Measurements from ENCODE around the gene IFNA10. TPM values are rescaled to one million over a fixed set of nuclear protein-coding genes. Genes with fewer than 3 reads are reported as not detected.

Gene IFNA10
- total and polyA plus RNA-seq, 2 of the 4 experiments (the other 2 are of a cell fraction), result not detected

DNA sequence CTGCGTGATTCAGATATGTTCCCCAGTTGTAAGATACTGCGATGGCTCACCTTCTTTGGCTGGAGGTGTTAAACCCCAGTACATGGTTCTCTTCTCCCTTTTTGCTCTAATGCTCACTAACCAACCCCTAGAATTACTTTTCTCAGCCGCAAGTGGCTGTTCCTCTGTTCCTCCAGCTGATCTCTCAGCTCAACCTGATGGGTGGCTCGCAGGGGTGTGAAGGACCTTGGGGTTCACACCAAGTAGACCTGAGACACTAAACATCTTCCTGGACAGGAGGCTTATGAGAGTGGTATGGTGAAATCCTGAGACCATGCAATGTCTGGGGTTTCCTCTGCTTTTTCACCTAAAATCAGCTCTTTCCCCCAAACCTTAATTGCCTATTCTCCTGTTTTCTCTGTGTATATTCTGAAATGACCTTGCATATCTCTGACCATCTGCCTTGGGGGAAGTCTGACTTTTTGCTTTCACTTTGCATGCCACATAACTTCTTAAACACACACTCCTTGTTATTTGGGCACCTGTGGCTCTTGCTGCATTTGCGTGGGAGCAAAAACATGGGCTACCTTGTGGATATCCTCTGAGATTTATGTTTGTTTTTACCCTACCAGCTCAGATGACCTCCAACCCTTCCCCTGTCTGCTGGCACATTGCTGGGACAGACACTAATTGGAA, 48.7 kb upstream of the IFNA10 start:
- Histone ChIP-seq H3K18ac (ENCODE audit: low read depth, low read length) (no peak overlapping the region), H3K4me3 (ENCODE audit: insufficient read depth, low read depth, low read length) (no peak overlapping the region), H2BK5ac (ENCODE audit: low read depth, low read length, poor library complexity, severe bottlenecking) (no peak overlapping the region), H3K4ac (ENCODE audit: low read depth, low read length) (no peak overlapping the region), H4K8ac (ENCODE audit: low read depth in 2 of 2, low read length in 2 of 2) (no peak overlapping the region), H4K91ac (ENCODE audit: insufficient read depth, low read depth, low read length) (no peak overlapping the region), H3K36me3 (ENCODE audit: control insufficient read depth, insufficient read depth, low read length) (no peaks in the 10 kb centered on the region), H2BK15ac (ENCODE audit: low read depth, low read length) (no peak overlapping the region), H3K56ac (ENCODE audit: extremely low read depth, insufficient read depth, low read length) (no peak overlapping the region), H3K4me1 (ENCODE audit: control insufficient read depth, insufficient read depth, low read length) (0 out of 2 replicates have a peak, but pooled peaks cover 1% of the 10 kb centered on the region), H2AK9ac (replicated peaks; ENCODE audit: low read depth, low read length, poor library complexity) (no peak overlapping the region), H3K9ac (ENCODE audit: low read depth, low read length) (no peak overlapping the region), H3K9me1 (ENCODE audit: insufficient read depth, low read length) (no peaks in the 10 kb centered on the region), H3K9me3 (ENCODE audit: control insufficient read depth, insufficient read depth, low read length) (no peaks in the 10 kb centered on the region), H2BK20ac (ENCODE audit: low read depth, low read length) (no peak overlapping the region), H2AK5ac (ENCODE audit: low read depth, low read length) (no peak overlapping the region), H3K27ac (ENCODE audit: insufficient read depth, low read length) (no peak overlapping the region), H3K4me2 (ENCODE audit: low read depth, low read length) (no peak overlapping the region), H3K79me1 (ENCODE audit: low read depth in 1 of 2, low read length in 2 of 2) (no peaks in the 10 kb centered on the region), H3K14ac (replicated peaks; ENCODE audit: low read depth, low read length) (no peak overlapping the region), H2AFZ (replicated peaks; ENCODE audit: low read length, poor library complexity) (no peak overlapping the region), H2BK120ac (ENCODE audit: low read depth, low read length) (no peak overlapping the region), H3K23ac (ENCODE audit: low read depth, low read length) (no peak overlapping the region), H4K5ac (ENCODE audit: low read depth, low read length) (no peak overlapping the region), H4K20me1 (ENCODE audit: insufficient read depth, low read length) (no peaks in the 10 kb centered on the region), H3K27me3 (ENCODE audit: control insufficient read depth, insufficient read depth, low read length) (peaks cover 17% of the 10 kb centered on the region)
- no TSS peak for BruUV-seq (replicated peaks)
- TF ChIP-seq SMC3 (IDR thresholded peaks at IDR 0.05; ENCODE audit: low read depth, low read length), result no peak
- TF ChIP-seq CHD1 (IDR thresholded peaks at IDR 0.05; ENCODE audit: low read depth, low read length), result no peak
- TF ChIP-seq MAFK (IDR thresholded peaks at IDR 0.05; ENCODE audit: low read depth, low read length), result no peak
- TF ChIP-seq FOS (IDR thresholded peaks at IDR 0.05; ENCODE audit: low read depth, low read length), result no peak
- TF ChIP-seq NFE2L2 (IDR thresholded peaks at IDR 0.05; ENCODE audit: low read depth, low read length), result no peak
- TF ChIP-seq, protein P1, sequence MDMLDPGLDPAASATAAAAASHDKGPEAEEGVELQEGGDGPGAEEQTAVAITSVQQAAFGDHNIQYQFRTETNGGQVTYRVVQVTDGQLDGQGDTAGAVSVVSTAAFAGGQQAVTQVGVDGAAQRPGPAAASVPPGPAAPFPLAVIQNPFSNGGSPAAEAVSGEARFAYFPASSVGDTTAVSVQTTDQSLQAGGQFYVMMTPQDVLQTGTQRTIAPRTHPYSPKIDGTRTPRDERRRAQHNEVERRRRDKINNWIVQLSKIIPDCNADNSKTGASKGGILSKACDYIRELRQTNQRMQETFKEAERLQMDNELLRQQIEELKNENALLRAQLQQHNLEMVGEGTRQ (IDR thresholded peaks at IDR 0.05; ENCODE audit: low read depth, low read length), result no peak
- no peak for TF ChIP-seq CEBPB (IDR thresholded peaks at IDR 0.05; ENCODE audit: low read depth, low read length)
- TF ChIP-seq, protein P2, sequence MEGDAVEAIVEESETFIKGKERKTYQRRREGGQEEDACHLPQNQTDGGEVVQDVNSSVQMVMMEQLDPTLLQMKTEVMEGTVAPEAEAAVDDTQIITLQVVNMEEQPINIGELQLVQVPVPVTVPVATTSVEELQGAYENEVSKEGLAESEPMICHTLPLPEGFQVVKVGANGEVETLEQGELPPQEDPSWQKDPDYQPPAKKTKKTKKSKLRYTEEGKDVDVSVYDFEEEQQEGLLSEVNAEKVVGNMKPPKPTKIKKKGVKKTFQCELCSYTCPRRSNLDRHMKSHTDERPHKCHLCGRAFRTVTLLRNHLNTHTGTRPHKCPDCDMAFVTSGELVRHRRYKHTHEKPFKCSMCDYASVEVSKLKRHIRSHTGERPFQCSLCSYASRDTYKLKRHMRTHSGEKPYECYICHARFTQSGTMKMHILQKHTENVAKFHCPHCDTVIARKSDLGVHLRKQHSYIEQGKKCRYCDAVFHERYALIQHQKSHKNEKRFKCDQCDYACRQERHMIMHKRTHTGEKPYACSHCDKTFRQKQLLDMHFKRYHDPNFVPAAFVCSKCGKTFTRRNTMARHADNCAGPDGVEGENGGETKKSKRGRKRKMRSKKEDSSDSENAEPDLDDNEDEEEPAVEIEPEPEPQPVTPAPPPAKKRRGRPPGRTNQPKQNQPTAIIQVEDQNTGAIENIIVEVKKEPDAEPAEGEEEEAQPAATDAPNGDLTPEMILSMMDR (conservative IDR thresholded peaks at IDR 0.05; ENCODE audit: low read depth, low read length), result no peak
- TF ChIP-seq, protein P3, sequence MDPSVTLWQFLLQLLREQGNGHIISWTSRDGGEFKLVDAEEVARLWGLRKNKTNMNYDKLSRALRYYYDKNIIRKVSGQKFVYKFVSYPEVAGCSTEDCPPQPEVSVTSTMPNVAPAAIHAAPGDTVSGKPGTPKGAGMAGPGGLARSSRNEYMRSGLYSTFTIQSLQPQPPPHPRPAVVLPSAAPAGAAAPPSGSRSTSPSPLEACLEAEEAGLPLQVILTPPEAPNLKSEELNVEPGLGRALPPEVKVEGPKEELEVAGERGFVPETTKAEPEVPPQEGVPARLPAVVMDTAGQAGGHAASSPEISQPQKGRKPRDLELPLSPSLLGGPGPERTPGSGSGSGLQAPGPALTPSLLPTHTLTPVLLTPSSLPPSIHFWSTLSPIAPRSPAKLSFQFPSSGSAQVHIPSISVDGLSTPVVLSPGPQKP (IDR thresholded peaks at IDR 0.05; ENCODE audit: borderline replicate concordance, low read depth, low read length), result no peak
- no peak for TF ChIP-seq MXI1 (IDR thresholded peaks at IDR 0.05; ENCODE audit: borderline replicate concordance, low read depth, low read length)
- no peak for TF ChIP-seq RCOR1 (IDR thresholded peaks at IDR 0.05; ENCODE audit: insufficient replicate concordance, low read length)
- no peak for TF ChIP-seq RAD21 (IDR thresholded peaks at IDR 0.05; ENCODE audit: low read length)
- TF ChIP-seq BHLHE40 (IDR thresholded peaks at IDR 0.05; ENCODE audit: low read depth, low read length), result no peak
- no peak for TF ChIP-seq POLR2A (IDR thresholded peaks at IDR 0.05; ENCODE audit: low read depth, low read length)
- no peak for TF ChIP-seq MAZ (IDR thresholded peaks at IDR 0.05; ENCODE audit: borderline replicate concordance, low read depth, low read length)
- no peak for TF ChIP-seq RFX5 (IDR thresholded peaks at IDR 0.05; ENCODE audit: low read depth, low read length)
- POLR2A ChIA-PET (ENCODE audit: unreplicated experiment), result no interaction called here
- intact Hi-C loops (cut with micrococcal nuclease) (no loop called here), in situ Hi-C loops (cut with MboI; ENCODE audit: low sequenced_read_pairs) (no loop called here), dilution Hi-C loops (cut with HindIII; ENCODE audit: low sequenced_read_pairs, unreplicated experiment) (no loop called here)
- ATAC-seq (ENCODE audit: low read depth), result no peak
- CTCF ChIA-PET, result no interaction called here
- 80% methylated on average over 1 of the region's 5 CpGs; no CpG with 5 or more reads in 1 of the 2 experiments for WGBS, 2 experiments (ENCODE audit: extremely low coverage in 2 of 2, insufficient read length in 1 of 2)
- DNase-seq, result no peak
